Stimulated activated CD4-positive, alpha-beta T cell treated with anti-CD3 and anti-CD28 coated beads, Interleukin-4, amount 100 ng/mL, for 24 hours (primary cell): ENCODE results near the gene EEPD1.
"Not testable (repeated sequence)": the region's sequence is repeated elsewhere in the genome, so short reads cannot be mapped to it uniquely, and the experiment has no call there.

Experiments used
- DNase-seq: peaks from one replicate; pipeline ENCODE4 v3.0.0-alpha.2; 2020

EEPD1 gene

DNA sequence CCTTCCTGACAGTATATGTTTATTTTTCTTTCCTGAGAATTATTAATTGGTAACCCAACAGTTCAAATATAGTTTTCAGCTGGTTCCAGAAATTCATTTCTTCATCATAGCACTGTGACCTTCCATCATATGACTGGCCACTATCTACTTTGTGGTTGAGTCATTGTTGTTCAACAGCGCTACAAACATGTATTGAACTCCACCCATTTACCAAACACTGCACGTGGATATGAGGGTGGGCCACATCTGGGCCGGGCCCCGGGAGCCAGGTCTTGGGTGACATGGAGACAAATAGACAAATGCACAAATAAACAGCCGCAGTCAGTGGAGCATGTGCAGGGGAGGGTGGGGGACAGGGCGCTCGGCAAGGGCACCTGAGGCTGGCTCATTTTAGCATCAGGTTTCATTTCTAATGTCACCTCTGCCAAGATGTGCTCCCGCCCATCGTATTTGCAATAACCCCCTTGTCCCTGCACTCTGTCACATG, 24.0 kb upstream of the EEPD1 start:
- no peak for DNase-seq

DNA sequence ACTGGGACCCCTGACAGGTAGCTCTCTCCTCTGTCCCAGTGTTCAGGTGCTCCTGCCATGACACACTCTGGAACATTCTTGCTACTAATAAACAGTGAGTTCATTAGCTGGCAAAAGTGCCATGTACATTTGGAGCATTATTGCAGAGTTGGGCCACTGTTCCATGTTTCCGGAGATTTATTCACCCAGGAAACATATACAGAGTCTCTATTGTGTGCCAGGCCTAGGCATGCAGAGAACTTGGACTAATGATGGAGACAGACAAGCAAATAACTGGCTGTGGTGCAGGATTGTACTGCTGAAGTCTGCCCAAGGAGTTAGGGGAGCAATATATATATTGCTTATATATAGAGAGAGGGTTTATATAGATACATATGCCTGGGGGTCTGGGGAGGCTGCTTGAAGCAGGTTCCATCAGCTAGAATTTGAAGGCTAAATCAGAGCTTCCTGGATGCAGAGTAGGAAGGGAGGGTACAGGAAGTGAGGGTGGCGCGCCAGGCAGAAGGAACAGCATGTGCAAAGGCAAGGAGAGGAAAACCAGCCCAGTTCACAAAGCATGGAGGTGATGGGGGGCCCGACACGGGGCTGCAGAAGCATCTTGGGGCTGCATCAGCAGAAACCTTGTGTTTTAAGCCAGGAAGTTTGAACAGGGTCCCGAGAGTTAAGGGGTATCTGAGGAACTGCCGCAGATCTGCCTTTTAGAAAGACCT, 22.7 kb upstream of the EEPD1 start:
- DNase-seq = no peak

DNA sequence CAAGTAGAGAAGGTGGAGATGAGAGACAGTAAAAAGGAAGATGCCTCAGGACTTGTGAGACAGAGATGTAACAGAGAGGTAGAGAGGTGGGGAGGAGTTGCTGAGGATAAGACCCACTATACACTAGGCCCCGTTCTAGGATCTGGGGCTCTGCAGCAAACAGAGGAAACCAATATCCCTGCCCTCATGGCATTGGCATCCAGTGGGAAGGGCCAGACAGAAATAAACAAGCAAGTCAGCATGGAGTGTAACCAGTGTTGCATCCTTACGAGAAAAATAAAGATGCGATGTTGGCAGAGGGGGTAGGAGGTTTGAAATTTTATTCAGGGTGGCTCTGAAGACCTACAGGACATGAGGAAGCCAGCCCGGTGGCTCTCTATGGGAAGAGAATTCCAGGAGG, 22.0 kb upstream of the EEPD1 start:
- no peak for DNase-seq

DNA sequence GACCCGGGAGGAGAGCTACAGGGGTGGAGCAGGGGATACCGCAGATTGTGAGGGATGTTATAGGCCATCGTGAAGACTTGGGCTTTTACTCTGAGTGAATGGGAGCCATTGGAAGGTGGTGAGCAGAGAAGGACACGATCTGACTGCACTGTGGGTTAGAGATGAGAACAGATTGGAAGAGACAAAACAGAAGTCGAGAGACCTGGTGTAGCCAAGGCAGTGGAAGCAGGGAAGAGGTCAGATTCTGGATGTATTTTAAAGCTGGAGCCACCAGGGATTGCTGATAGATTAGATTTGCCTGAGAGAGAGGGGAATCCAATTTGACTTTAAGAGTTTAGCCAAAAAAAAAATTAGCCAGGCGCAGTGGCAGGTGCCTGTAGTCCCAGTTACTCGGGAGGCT, 21.6 kb upstream of the EEPD1 start:
- DNase-seq = no peak

DNA sequence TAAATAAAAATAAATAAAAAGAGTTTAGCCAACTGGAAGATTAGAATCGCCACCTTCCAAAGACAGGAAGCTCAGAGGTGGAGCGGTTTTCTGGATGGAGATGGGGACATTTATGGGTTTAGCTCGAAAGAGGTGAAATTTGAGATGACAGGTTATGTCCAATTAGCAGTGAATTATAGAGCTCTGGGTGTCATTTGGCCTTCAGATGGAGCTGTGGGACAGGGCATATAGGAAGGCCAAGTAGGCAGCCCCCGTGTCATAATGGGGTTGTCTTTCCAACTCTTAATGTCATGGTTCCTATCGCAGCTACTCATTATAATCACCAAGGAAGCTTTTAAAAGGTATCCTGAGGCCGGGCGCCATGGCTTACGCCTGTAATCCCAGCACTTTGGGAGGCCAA, 21.0 kb upstream of the EEPD1 start:
- no peak for DNase-seq

DNA sequence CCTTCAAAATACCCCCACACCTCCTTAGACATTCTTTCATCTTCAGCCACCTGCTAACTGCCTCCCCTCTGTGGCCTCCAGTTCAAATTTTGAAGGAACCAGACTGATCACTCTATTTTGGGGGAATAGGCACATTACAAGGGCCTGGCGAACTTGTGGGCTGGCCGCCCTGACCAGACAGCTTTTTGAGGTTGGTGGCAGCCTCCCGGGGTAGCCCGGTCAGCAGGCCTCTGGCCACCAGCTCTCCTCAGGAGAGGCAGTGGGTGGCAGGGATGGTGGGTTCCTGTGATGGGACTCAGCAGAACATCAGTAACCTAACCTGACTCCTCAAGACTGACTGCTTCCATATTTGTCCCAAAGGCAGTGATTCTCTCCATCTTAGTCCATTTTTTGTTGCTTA, 17.4 kb upstream of the EEPD1 start:
- no peak for DNase-seq

DNA sequence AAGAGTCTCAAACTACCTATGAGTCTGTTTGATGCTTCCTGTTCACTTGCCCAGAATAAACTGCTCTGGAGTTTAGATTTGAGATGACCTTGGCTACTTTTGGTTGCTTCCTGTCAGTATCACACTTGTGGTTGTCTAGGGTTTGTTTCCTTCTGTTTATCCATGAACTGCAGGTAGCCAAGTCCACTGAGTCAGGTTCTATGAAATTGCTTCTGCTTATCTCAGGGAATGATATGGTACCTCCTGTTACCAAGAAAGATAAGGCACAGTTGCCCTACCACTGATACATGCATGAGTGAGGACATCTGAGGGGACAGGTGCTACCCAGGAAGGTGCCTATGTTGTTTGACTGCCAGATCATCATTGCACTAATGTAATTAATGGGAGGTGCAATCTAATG, 15.8 kb upstream of the EEPD1 start:
- no peak for DNase-seq

DNA sequence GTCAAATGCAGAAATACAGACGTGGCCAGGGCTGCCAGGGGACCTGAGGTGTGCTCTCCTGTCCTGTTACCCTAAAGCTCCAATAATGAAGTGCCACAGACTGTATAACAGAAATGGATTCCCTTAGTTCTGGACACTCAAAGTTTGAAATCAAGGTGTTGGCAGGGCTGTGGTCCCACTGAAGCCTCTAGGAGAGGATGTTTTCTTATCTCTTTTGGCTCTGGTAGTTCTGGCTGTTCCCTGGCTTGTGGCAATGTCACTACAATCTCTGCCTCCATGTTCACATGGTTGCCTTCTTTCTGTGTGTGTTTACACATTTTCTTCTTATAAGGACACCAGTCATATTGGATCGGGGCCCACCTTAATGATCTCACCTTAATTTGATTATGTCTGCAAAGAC, 15.3 kb upstream of the EEPD1 start:
- no peak for DNase-seq

DNA sequence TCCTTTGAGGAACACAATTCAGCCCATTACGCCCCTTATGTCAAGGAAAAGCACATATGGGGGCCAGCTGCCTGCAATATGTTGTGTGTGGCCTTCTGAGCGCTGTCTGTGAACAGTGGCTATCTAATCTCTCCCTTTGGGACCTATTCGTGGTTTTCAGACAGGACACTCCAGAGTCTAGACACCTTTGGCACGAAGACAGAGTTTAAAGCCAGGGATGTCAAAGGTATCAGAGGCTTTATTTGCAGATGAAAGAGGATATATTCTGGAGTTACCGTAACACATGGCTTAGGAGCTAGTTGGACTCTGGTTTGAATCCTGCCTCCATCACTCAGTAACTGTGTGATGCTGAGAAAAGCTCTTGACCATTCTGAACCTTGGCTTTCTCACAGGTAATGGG, 14.8 kb upstream of the EEPD1 start:
- no peak for DNase-seq

DNA sequence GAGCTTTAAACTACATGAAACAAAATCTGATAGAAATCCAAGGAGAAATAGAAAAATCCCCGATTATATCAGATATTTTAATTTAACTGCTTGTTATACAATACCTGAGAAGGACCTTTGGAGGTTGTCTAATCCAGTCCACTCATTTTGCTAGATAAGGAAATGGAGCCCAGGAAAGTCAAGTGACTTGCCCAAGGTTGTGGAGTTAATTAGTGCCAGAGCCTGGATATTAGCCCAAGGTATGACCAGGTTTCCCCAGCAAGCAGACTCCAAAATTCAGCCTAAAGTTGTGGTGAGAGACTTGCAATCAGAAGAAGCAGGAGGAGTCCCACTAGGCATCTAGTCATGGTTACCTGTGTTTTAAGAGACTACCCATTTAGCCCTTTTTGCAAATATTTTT, 11.7 kb upstream of the EEPD1 start:
- DNase-seq = no peak

DNA sequence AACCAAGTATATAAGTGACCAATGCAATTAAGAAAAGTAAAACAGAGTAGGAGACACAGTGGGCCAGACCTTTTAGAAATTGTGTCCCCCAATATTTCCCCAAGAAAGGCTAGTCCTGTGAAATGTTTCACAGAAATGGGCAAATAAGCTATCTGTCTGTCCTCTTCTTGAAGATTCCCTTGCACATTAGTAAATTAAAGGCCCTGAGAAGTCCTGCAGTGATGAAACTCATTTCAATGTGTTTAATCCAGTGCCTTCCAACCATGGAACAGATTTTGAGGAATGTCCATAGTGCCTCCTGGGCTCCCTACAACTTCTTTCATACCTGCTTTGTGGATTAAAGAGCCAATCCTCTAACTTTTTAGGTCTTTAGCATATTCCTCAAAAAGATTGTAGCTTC, 11.2 kb upstream of the EEPD1 start:
- DNase-seq = no peak

DNA sequence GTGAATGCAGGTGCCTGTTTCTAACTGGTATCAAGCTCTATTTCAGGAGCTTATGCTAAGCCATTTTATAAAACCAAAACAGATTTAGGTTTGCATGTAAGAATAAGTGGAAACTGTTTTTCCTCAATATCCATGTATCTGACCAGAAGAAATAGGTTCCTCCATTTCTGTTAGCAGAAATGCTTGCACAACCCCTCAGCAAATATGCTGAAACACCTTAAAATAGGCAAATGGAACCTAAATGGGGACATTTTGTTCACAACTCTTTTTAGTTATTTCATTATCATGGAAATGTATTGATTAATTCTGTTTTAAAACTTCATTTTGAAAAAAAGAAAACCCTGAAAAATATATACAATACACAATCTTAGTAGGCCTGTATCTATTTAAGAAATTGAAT, 8.9 kb upstream of the EEPD1 start:
- DNase-seq = no peak

DNA sequence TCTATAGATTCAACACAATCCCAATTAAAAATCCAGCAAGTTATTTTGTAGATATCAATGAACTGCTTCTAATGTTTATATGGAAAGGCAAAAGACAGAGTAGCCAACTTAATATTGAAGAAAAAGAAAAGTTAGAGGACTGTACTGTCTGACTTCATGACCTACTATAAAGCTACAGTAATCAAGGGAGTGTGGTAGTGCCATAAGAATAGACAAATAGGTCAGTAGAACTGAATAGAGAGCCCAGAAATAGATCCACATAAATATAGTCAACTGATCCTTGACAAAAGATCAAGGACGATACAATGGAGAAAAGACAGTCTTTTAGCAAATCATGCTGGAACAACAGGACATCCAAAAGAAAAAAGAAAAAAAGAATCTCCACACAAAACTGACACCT, 7.4 kb upstream of the EEPD1 start:
- no peak for DNase-seq

DNA sequence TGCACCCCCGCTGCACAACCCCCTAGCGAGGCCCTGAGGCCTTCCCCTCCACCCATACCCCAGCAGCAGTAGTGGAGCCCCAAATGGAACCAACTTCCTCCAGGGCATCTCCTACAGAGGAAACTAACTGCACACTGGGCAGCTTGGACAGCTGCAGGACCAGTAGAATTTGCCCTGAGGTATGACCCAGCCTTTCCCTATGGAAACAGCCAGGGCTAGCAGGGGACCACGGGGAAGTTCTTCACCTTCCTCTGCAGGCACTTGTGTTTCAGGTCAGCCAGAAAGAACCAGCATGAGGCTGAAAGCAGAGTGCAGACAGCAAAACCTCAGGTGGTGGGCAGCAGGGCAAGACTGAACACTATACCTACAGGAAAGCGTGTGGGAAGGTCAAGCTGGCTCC, 5.7 kb upstream of the EEPD1 start:
- no peak for DNase-seq

DNA sequence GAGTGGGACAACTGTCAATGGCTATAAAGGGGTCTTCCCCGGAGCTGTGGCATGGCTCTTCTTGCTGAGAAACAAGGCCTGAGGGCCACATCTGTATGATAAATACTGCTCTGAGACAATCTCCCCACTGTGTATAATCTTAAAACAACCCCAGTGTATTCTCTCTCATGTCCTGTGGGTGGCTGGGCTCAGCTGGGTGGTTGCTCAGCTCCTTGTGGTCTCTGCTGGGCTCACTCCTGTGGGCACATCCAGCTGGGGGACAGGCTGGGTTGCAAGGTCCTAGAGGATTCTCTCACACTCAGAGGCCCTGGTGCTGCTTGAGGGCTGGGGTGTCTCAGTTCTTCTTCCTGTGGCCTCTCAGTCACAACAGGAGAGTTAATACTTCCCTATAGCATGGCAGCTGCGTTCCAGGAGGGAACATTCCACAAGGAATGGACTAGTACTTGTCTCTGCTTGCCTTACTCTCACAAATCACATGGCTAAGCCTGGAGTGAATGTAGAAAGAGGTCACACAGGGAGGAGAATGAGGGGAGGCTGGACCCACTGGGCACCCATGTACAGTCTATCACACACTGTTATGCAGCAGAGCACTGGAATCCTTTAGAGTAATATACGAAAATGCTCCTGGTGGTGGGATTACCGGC, 4.5 kb upstream of the EEPD1 start:
- no peak for DNase-seq

DNA sequence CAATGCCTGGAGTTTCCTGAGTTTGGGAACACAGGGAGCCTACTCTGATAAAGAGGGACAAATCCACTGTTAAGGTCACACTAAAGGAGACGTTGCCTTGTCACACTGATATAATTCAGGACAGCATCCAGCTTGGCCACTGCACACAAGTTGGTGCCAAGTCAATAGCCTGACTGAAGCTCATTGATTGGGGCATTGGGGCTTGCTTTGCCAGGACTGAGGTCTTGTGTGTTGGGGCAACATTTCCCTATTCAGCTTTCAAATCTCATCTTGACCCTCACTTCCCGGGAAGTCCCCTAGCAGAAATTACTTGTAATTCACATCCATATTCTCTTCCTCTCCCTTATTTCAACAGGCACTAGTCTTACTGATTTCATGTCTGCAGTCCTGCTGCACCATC, 3.8 kb upstream of the EEPD1 start:
- DNase-seq = not testable (repeated sequence)

DNA sequence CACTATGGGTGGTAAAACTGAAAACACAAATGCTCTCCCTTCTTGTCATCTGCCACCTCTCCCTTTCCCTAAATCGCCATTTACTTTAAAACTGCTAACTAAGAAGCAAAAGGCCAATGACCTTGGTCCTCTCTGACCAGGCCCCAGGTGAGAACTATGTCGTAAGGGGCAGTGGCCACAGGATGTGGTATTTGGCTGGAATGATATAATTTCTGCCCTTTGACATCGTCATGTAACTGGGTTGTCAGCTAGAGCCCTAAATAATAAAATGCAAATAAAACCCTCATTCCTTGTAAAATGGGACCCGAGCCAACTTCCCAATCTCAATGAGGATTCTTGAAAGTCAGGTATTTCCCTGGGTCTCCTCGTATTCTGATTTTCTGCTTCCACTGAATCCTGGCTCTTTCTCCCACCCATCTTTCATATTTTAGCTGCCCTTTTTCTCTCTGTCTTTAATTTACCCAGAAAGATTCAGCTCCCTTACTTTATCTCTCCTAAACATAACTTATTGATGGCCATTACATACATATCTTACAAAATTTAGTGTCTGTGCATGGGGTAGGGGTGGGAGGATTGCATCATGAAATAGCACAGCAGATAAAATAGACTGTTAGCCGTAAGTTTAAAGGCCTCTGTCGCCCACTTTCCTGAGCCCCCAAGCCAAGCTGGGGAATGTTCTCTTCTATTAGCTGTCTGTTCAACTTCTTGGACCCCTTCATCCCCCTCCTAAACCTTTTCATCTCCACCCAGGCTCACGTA, 3.2 kb upstream of the EEPD1 start:
- DNase-seq = no peak

DNA sequence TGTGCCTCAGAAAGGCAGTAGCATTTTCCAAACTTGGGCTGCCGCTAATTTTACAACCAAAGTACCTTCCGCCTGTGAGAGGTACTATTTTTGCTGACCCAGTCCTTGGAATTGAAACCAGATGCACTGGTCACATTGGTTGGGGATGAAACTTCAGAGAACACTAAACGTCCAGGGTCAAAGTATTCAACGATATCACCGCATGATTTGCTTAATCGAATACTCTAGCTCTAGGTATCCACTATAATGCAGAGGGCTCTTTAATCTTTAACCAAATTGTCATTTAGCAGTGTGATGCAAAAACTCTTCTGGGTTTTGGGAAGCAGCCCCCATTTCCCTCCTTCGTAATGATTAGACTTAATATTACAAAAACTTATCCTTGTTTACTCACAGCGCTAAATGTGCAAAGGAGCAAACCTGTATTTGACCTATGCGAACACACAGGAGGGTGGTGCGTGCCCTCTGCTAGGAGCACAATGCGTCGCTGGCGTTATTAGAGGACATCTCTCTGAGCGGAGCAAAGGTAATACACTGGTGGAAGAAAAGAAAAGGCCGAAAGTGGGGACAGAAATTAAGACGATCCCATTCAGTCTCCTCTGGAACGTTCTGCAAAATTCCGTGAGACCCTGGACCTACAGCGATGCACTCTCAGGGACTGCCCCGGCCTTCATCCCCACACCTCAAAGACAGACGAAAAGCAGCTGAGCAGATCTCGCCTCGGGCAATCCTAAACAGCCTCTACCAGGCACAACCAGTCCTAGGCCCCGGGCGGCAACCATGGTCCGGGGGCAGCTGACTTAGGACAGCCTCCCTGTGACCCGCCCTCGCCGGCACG, 916 bp upstream of the EEPD1 start:
- DNase-seq = no peak

DNA sequence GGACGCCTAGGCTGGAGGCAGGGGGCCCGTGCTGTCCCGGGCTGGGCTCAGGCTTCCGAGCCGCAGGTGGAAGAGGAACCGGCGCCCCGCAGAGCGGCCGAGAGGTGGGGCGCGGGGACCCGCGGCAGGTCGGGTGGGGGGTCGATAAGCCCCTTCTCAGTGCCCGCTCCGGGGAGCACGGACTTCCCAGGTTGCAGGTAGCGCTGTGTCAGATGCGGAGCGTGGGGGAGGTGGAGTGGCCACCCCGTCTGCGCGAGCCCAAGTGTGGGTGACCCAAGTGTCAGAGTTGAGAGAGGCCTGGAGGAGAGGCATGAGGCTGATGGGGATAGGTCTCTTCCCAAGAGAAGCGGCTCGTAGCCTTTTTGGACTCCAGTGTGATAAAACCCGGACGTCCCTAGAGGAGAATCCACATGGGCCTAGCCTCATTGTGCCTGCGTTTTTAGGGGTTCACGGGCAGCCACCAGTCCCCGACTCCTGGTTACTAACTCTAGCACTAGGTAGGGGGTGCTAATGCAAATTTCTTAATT, 580 bp downstream of the EEPD1 start:
- DNase-seq = no peak

DNA sequence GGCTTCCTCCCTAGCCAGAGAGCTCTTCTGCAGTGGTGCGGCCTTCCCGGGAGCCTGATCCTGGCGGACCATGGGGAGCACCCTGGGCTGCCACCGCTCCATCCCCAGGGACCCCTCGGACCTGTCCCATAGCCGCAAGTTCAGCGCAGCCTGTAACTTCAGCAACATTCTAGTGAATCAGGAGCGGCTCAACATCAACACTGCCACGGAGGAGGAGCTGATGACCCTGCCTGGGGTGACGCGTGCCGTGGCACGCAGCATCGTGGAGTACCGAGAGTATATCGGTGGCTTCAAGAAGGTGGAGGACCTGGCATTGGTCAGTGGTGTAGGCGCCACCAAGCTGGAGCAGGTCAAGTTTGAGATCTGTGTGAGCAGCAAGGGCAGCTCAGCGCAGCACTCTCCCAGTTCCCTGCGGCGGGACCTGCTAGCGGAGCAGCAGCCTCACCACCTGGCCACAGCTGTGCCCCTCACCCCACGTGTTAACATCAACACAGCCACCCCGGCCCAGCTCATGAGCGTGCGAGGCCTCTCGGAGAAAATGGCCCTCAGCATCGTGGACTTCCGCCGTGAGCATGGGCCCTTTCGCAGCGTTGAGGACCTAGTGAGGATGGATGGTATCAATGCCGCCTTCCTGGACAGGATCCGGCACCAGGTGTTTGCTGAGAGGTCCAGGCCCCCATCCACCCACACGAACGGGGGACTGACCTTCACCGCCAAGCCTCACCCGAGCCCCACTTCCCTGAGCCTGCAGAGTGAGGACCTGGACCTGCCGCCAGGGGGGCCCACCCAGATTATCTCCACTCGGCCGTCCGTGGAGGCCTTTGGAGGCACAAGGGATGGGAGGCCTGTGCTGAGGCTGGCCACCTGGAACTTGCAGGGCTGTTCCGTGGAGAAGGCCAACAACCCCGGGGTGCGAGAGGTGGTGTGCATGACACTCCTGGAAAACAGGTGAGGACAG, 1.5 kb downstream of the EEPD1 start:
- DNase-seq = no peak

DNA sequence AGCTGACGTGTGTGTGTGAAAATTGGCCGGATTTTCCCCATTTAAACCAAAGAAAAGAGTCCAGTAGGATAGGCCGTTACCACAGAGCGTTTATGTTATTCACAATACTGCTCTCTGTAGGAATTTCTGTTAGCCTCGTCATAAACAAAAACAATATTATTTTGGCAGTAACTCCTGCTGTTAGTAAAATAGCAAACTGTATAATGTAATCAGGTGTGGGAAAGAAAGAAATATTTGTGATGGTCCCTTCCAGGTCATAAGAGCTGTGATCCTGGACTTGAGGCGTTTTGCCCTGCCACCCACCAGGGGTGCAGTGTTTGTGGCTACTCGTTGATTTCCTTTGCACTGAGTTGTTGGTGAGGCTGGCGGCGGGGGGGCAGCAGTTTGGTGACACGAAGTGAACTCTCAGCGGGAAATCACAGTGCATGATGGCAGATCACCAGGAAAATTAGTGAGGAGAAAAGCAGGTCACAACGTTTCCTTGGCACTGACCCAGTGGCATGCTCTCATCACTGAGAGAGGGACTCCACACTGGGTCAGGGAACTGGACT, 2.8 kb downstream of the EEPD1 start:
- no peak for DNase-seq
